Muscle layer of duodenum (tissue), 2 donors: ENCODE results near the gene PODN.

Experiments used
- H3K27ac ChIP-seq: one replicate; pipeline ENCODE4 v1.7.0; 2013; ENCODE audit warnings: mild to moderate bottlenecking, low read length
- H3K27me3 ChIP-seq: one replicate; pipeline ENCODE4 v1.7.0; 2013; ENCODE audit warnings: low read depth, mild to moderate bottlenecking, control low read depth, low read length
- H3K36me3 ChIP-seq, 2 donors: one replicate each; pipeline ENCODE4 v1.7.0; 2013; ENCODE audit warnings: low read length in 2 of 2, control low read depth in 1 of 2, mild to moderate bottlenecking in 1 of 2; ENCODE audit not compliant: insufficient read depth in 2 of 2, control insufficient read depth in 1 of 2
- H3K4me1 ChIP-seq, 2 donors: one replicate each; pipeline ENCODE4 v1.7.0; 2013; ENCODE audit warnings: low read length in 2 of 2, mild to moderate bottlenecking in 2 of 2, control low read depth in 1 of 2, moderate library complexity in 1 of 2; ENCODE audit not compliant: insufficient read depth in 2 of 2, control insufficient read depth in 1 of 2
- H3K4me3 ChIP-seq, 2 donors: one replicate each; pipeline ENCODE4 v1.7.0; 2013; ENCODE audit warnings: low read length in 2 of 2, low read depth in 1 of 2, mild to moderate bottlenecking in 1 of 2
- H3K9me3 ChIP-seq, 2 donors: one replicate each; pipeline ENCODE4 v1.7.0; 2013; ENCODE audit warnings: low read length in 2 of 2, control low read depth in 1 of 2, mild to moderate bottlenecking in 1 of 2; ENCODE audit not compliant: control insufficient read depth in 1 of 2
- donor health status: healthy.

PODN gene

GRCh38 chr1:53130598-53130877 is 68.5 kb downstream of the PODN start:
- Histone ChIP-seq H3K27me3 (no peaks in the 10 kb centered on the region), H3K4me3 (peak overlapping the region in 1 of 2 donors; percentile 23), H3K36me3 (no peaks in the 10 kb centered on the region), H3K27ac (peak overlapping the region; percentile 72), H3K9me3 (no peaks in the 10 kb centered on the region), H3K4me1 (peaks cover 8 to 32% of the 10 kb centered on the region in 2 donors)

GRCh38 chr1:53130878-53131589 is 69.0 kb downstream of the PODN start:
- peak overlapping the region in 1 of 2 donors; percentile 23 for H3K4me3 ChIP-seq
- H3K27me3 ChIP-seq: no peaks in the 10 kb centered on the region
- peak overlapping the region; percentile 72 for H3K27ac ChIP-seq
- peaks cover 5 to 27% of the 10 kb centered on the region in 2 donors for H3K4me1 ChIP-seq
- no peaks in the 10 kb centered on the region for H3K9me3 ChIP-seq
- H3K36me3 ChIP-seq: no peaks in the 10 kb centered on the region

GRCh38 chr1:53131590-53131938 is 69.6 kb downstream of the PODN start:
- Histone ChIP-seq H3K4me1 (peaks cover 5 to 22% of the 10 kb centered on the region in 2 donors), H3K36me3 (no peaks in the 10 kb centered on the region), H3K27ac (peak overlapping the region; percentile 72), H3K27me3 (no peaks in the 10 kb centered on the region), H3K9me3 (no peaks in the 10 kb centered on the region), H3K4me3 (no peak overlapping the region)

- no peaks in the 10 kb centered on the region for H3K27me3 ChIP-seq
- no peaks in the 10 kb centered on the region for H3K36me3 ChIP-seq
- peak overlapping the region; percentile 72 for H3K27ac ChIP-seq
- no peak overlapping the region for H3K4me3 ChIP-seq
- H3K4me1 ChIP-seq: peaks cover 5 to 22% of the 10 kb centered on the region in 2 donors
- no peaks in the 10 kb centered on the region for H3K9me3 ChIP-seq
Observed at GRCh38 chr1:53132176-53132575, 70.2 kb downstream of the PODN start.

- no peaks in the 10 kb centered on the region for H3K36me3 ChIP-seq
- H3K9me3 ChIP-seq: peaks cover 0 to 5% of the 10 kb centered on the region in 2 donors
- no peak overlapping the region for H3K4me3 ChIP-seq
- H3K4me1 ChIP-seq: peaks cover 5 to 22% of the 10 kb centered on the region in 2 donors
- no peaks in the 10 kb centered on the region for H3K27me3 ChIP-seq
- H3K27ac ChIP-seq: no peak overlapping the region
Observed at GRCh38 chr1:53133261-53134041, 71.4 kb downstream of the PODN start.

- H3K36me3 ChIP-seq: no peaks in the 10 kb centered on the region
- peaks cover 5 to 22% of the 10 kb centered on the region in 2 donors for H3K4me1 ChIP-seq
- H3K4me3 ChIP-seq: no peak overlapping the region
- no peaks in the 10 kb centered on the region for H3K27me3 ChIP-seq
- no peak overlapping the region for H3K27ac ChIP-seq
- peaks cover 0 to 5% of the 10 kb centered on the region in 2 donors for H3K9me3 ChIP-seq
Observed at GRCh38 chr1:53134042-53134485, 72.1 kb downstream of the PODN start.
